CD4-positive, alpha-beta T cell treated with Interleukin-21 for 1 hour (primary cell): ENCODE measurements around the gene CST5.
"Not testable (repeated sequence)": the region's sequence is repeated elsewhere in the genome, so short reads cannot be mapped to it uniquely, and the experiment has no call there.

Source experiments
- DNase-seq: peaks from one replicate; pipeline ENCODE4 v3.0.0-alpha.2; 2020

Gene CST5

DNA sequence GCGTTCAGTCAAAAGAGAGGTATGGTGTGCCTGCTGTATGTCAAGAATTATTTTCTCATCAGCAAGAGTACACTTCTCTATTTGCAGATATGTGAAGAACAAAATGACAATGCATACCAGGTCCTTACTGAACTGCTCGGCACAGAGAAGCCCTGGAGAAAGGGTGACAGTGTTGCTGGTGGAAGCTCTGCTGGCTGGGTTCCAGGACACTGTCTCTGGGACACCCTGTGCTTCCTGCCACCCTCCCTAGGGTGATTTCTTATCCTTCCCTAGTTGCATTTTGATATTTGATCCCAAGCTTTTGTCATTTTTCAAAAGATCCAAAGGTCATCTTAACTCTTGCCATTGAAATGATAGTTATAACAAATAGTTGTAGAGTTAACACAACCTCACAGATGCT, 8.3 kb upstream of the CST5 start:
- DNase-seq = no peak

DNA sequence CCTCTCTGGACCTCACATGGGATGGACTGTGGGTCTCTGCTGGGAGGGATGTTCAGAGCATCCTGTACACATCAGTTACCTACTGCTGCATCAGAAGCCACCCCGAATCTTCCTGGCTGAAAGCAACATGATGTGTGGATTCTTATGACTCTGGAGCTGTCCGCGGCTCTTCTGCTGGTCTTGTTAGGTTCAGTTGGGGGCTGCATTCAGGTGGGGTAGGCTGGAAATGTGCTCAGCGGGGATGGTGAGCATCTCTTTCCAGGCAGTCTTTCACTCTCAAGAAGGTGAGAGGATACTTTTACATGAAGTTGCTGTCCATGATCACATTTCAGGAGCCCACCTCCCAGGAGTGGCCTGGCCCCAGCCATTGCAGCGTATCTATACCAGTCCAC, 5.2 kb upstream of the CST5 start:
- no peak for DNase-seq

DNA sequence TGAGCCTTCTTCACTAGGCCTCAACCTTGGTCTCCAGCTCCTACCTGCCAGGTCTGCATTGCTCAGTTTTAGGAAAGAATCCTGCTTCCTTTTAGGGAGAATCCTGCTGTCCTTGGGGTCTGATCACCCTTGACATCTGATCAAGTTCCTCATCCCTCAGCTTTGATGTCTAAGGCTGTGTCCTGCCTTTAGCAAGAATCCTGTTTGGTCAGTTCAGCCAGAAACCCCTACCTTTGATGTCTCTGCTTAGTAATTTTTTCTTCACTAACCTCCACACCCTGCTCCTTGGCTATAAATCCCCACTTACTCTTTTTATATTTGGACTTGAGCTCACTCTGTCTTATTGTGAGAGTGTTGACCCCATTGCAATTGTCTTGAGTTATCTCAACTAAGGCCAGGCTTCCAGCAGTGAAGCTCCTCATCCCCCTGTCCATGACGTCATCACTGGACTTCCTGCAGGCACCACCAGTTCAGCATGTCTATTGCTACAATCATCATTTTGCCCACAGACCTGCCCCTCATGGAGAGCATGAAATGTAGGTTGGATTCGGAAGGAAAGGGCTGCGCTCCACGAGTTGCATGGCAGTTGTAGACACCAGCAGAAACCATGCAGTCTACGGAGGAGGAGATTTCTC, 4.7 kb upstream of the CST5 start:
- DNase-seq = no peak

DNA sequence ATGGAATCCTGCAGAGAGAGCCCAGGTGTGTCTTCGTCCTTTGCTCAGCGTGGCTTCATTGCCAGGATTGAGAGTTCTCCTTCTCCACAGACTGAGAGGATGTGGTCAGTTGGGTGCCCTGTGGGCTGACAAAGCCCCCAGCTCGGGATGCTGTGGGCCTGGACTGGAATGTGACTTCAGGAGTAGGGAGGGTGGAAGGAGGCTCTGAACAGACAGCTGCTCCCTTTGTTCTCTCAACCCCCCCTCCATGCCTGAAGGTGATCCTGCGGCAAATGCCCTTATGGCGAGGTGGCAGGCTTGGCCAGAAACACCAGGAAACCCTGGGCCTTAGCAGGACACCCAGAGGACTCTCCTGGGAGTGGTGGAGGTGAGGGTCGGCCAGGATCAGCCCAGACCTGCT, 1.8 kb upstream of the CST5 start:
- no peak for DNase-seq

- DNase-seq = no peak
These were observed 869 bp upstream of the CST5 start for GRCh38 chr20:23880417-23880816.

DNA sequence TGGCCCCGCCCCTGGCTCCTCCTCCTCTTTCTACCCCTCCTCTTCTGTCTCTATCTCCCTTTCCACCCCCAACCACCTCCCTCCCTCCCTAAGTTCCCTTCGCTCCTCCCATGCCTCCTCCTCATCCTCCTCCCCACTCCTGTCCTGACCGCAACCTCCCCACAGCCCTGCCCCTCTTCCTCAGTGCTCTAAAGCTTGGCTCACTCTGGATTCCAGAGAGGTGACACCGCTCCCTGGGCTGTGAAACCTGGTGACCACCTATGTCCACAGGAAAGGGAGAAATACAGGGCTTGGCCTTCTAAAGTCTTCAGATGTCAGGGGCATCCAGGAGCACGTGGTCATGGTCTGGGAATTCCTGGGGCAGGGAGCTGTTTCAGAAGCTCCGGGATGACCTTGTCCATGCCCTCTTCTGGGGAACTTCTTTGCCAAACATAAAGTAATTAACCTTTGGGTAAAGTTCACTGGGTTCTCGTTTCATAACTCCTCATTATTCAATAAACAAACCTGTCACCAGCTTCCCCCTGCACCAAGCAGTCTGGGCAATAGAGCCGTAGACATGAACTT, 345 bp upstream of the CST5 start:
- no peak for DNase-seq

GRCh38 chr20:23878787-23879186, 761 bp downstream of the CST5 start:
- no peak for DNase-seq

- DNase-seq = not testable (repeated sequence)
These were observed 1.5 kb downstream of the CST5 start for GRCh38 chr20:23878016-23878542.

GRCh38 chr20:23877524-23877923, 2.0 kb downstream of the CST5 start:
- no peak for DNase-seq

GRCh38 chr20:23875606-23876237, 3.8 kb downstream of the CST5 start:
- DNase-seq = no peak

DNA sequence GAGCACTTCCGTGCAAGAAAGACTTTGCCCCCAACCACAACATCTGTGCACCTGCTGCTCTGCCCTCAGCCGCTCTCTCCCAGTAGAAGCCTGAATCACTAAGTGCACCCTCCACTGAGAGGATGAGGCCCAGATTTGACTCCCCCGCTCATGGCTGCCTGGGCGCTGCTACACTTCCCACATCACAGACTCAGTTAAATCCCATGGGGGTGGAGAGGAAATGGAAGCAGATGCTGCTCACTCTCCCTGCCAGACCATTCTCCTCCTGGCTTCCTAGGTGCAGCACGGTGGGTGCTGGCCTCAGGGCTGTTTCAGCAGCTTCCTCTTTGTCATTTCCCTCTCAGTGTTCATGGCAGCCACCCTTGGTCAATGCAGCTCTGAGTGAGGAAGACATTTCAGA, 4.8 kb downstream of the CST5 start:
- no peak for DNase-seq

GRCh38 chr20:23873370-23874015, 6.1 kb downstream of the CST5 start:
- DNase-seq = no peak

DNA sequence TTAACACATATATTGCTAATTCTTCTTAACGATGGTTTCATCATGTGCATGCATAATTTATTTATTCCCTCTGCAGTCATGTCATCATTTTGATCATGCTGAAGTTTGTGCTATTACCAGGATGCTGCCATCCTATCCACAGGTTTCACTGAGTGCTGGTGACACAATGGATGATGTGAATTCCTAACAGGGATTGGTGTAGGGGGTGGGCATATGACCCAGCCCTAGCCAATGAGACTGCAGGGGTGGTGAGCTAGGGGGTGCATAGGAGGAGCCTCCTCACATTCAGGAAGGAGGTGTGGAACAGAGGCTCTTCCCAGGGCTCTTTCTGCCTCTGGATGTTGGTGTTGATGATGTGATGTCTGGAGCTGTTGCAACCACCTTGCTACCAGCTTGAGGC, 7.5 kb downstream of the CST5 start:
- DNase-seq = no peak

DNA sequence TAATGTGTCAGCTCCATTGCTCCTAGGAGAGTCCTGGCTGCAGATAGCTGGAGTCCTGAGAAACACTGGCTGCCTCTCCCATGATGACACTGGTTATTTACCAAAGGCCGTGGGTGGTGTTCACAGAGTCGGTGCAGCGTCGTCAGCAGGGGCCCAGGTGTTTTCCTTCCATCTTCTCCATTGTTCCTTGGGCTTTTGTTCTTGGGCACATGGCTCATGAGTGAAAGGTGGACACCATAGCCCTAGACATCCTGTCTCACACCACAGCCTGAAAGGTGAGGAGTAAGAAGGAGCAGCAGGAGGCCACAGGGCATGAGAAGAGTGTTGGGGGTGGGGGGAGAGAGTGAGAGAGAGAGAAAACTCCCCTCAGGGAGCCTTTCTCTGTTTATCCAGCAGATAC, 9.1 kb downstream of the CST5 start:
- DNase-seq = no peak

- no peak for DNase-seq
These were observed 10.0 kb downstream of the CST5 start for GRCh38 chr20:23869520-23869919.

GRCh38 chr20:23868321-23868720, 11.2 kb downstream of the CST5 start:
- DNase-seq = no peak

DNA sequence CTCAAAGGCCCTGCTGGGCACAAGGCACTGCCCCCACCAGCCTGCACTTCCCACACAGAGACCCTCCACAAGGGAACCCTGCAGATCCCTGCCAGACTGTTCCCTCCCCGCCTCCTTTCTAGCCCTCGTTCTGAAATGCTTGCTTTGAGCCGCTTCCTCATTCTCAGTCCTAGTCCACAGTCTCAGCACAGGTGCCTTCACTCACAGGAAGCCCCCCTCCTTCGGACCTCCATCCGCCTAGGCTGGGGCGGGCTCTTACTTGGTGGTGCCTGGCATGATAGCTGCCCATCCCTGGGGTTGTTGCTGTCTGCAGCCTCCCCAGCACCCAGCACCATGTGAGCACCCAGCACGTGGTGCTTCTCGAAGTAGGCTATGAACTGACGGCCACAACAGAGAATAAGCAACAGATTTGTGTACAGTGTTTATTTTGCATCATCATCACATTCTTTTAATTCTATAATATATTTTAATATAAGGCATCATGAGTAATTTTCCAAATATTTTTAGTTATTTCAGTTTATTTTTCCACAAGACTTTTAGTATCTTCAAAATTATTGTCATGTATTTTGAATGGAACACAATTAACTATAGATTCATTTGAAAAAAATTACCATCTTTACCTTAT, 12.3 kb downstream of the CST5 start:
- no peak for DNase-seq

DNA sequence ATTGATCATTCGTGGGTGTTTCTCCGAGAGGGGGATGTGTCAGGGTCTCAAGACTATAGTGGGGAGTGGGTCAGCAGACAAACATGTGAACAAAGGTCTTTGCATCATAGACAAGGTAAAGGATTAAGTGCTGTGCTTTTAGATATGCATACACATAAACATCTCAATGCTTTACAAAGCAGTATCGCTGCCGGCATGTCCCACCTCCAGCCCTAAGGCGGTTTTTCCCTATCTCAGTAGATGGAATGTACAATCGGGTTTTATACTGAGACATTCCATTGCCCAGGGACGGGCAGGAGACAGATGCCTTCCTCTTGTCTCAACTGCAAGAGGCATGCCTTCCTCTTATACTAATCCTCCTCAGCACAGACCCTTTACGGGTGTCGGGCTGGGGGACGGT, 18.8 kb downstream of the CST5 start:
- not testable (repeated sequence) for DNase-seq

DNA sequence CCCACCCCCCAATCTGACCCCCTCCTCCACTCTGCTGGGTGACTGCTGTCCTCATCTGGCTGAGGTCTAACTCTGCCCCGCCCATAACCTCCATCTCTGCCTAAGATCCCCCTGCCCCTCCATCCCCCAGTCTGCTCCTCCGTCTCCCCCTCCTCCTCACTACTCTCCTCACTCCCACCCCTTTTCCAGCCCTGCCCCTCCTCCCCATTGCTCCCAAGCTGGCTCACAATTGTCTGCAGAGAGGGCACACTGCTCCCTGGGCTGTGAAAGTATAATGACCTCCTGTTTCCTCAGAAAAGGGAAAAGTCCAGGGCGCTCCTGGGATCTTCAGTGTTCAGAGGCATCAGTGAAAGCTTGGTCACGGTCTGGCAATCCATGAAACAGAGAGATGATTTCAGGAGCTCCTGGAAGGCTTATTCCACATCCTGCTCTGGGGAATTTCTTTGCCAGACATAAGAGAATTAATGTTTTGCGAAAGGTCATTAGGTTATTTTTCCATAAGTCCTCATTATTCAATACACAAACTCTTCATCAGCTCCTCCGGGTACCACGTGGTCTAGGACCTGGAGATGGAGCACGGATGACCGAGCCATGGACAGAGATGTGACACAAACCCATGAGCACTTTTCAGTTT, 21.5 kb downstream of the CST5 start:
- DNase-seq = no peak

- no peak for DNase-seq
These were observed 22.8 kb downstream of the CST5 start for GRCh38 chr20:23856736-23857135.

GRCh38 chr20:23856226-23856625, 23.3 kb downstream of the CST5 start:
- no peak for DNase-seq

GRCh38 chr20:23841693-23842092, 37.9 kb downstream of the CST5 start:
- no peak for DNase-seq

- DNase-seq = no peak
These were observed 43.8 kb downstream of the CST5 start for GRCh38 chr20:23835716-23836115.
